HG03457 (cell line): ENCODE measurements around the gene ALCAM.
"Not testable (repeated sequence)": the region's sequence is repeated elsewhere in the genome, so short reads cannot be mapped to it uniquely, and the experiment has no call there.

Experiments used
- ATAC-seq: cut with Tn5 transposase; IDR thresholded peaks from one replicate; pipeline ENCODE4 v1.9.1; 2021; ENCODE audit warnings: moderate number of reproducible peaks; ENCODE audit not compliant: unreplicated experiment

Gene ALCAM

GRCh38 chr3:105564546-105565288 is 198.0 kb downstream of the ALCAM start:
- ATAC-seq: no peak

GRCh38 chr3:105571005-105571404 is 204.3 kb downstream of the ALCAM start:
- ATAC-seq: no peak

GRCh38 chr3:105572501-105572900 is 205.8 kb downstream of the ALCAM start:
- ATAC-seq: no peak

- ATAC-seq: no peak
Measured at GRCh38 chr3:105579439-105579838, 212.7 kb downstream of the ALCAM start.

GRCh38 chr3:105580296-105580965 is 213.7 kb downstream of the ALCAM start:
- no peak for ATAC-seq

- ATAC-seq: no peak
Measured at GRCh38 chr3:105582015-105582414, 215.3 kb downstream of the ALCAM start.

GRCh38 chr3:105584003-105584790 is 217.5 kb downstream of the ALCAM start:
- no peak for ATAC-seq

GRCh38 chr3:105593315-105593714 is 226.6 kb downstream of the ALCAM start:
- ATAC-seq: no peak

GRCh38 chr3:105594219-105594618 is 227.5 kb downstream of the ALCAM start:
- no peak for ATAC-seq

GRCh38 chr3:105598042-105598796 is 231.5 kb downstream of the ALCAM start:
- ATAC-seq: no peak

- no peak for ATAC-seq
Measured at GRCh38 chr3:105599350-105599749, 232.6 kb downstream of the ALCAM start.

GRCh38 chr3:105601756-105602155 is 235.0 kb downstream of the ALCAM start:
- not testable (repeated sequence) for ATAC-seq

- ATAC-seq: not testable (repeated sequence)
Measured at GRCh38 chr3:105602286-105602685, 235.6 kb downstream of the ALCAM start.

- not testable (repeated sequence) for ATAC-seq
Measured at GRCh38 chr3:105603516-105603915, 236.8 kb downstream of the ALCAM start.

- no peak for ATAC-seq
Measured at GRCh38 chr3:105606016-105606415, 239.3 kb downstream of the ALCAM start.

GRCh38 chr3:105608623-105609022 is 241.9 kb downstream of the ALCAM start:
- no peak for ATAC-seq

- no peak for ATAC-seq
Measured at GRCh38 chr3:105610473-105610872, 243.8 kb downstream of the ALCAM start.

- ATAC-seq: no peak
Measured at GRCh38 chr3:105611304-105612192, 244.8 kb downstream of the ALCAM start.

- ATAC-seq: no peak
Measured at GRCh38 chr3:105613120-105613519, 246.4 kb downstream of the ALCAM start.
